ENCODE data around the gene DFFA.
"Not testable (repeated sequence)": the region's sequence is repeated elsewhere in the genome, so short reads cannot be mapped to it uniquely, and the experiment has no call there.

The DFFA gene

GRCh38 chr1:10472220-10473144, at the start of gene DFFA:
Gene DFFA, minus strand, starts transcription at chr1:10472529. Its CDS starts 71 bp downstream, at chr1:10472458.
- DNase-seq (ENCODE audit: low spot score), result peak; percentile 96

- DNase-seq (ENCODE audit: low spot score), result no peak
These were observed 49.3 kb upstream of the DFFA start for GRCh38 chr1:10521537-10522157.

- DNase-seq (ENCODE audit: low spot score), result no peak
These were observed 48.6 kb upstream of the DFFA start for GRCh38 chr1:10520952-10521351.

- no peak for DNase-seq (ENCODE audit: low spot score)
These were observed 48.2 kb upstream of the DFFA start for GRCh38 chr1:10520497-10520896.

- no peak for DNase-seq (ENCODE audit: low spot score)
These were observed 46.7 kb upstream of the DFFA start for GRCh38 chr1:10519016-10519417.

- no peak for DNase-seq (ENCODE audit: low spot score)
These were observed 45.3 kb upstream of the DFFA start for GRCh38 chr1:10517677-10517982.

- no peak for DNase-seq (ENCODE audit: low spot score)
These were observed 44.8 kb upstream of the DFFA start for GRCh38 chr1:10516925-10517676.

- DNase-seq (ENCODE audit: low spot score), result no peak
These were observed 43.8 kb upstream of the DFFA start for GRCh38 chr1:10515976-10516750.

- no peak for DNase-seq (ENCODE audit: low spot score)
These were observed 43.1 kb upstream of the DFFA start for GRCh38 chr1:10515301-10515975.

GRCh38 chr1:10514490-10515235, 42.3 kb upstream of the DFFA start:
- DNase-seq (ENCODE audit: low spot score), result peak; percentile 48

GRCh38 chr1:10513199-10513598, 40.9 kb upstream of the DFFA start:
- DNase-seq (ENCODE audit: low spot score), result no peak

GRCh38 chr1:10511494-10511885, 39.2 kb upstream of the DFFA start:
- no peak for DNase-seq (ENCODE audit: low spot score)

- DNase-seq (ENCODE audit: low spot score), result peak; percentile 84
These were observed 38.5 kb upstream of the DFFA start for GRCh38 chr1:10510520-10511493.

- no peak for DNase-seq (ENCODE audit: low spot score)
These were observed 37.6 kb upstream of the DFFA start for GRCh38 chr1:10509809-10510509.

- DNase-seq (ENCODE audit: low spot score), result no peak
These were observed 36.2 kb upstream of the DFFA start for GRCh38 chr1:10508511-10508951.

GRCh38 chr1:10507111-10507879, 35.0 kb upstream of the DFFA start:
- DNase-seq (ENCODE audit: low spot score), result peak; percentile 84

GRCh38 chr1:10506677-10507047, 34.3 kb upstream of the DFFA start:
- DNase-seq (ENCODE audit: low spot score), result no peak

GRCh38 chr1:10506046-10506676, 33.8 kb upstream of the DFFA start:
- DNase-seq (ENCODE audit: low spot score), result not testable (repeated sequence)

All from AG08395 (cell line).